ENCODE results near the gene AP4M1. TPM values are rescaled to one million over a fixed set of nuclear protein-coding genes. Genes with fewer than 3 reads are reported as not detected.

Gene AP4M1
- total and polyA plus RNA-seq, 4 donors, result 3.3 to 5.5 (median 4.8) TPM

DNA sequence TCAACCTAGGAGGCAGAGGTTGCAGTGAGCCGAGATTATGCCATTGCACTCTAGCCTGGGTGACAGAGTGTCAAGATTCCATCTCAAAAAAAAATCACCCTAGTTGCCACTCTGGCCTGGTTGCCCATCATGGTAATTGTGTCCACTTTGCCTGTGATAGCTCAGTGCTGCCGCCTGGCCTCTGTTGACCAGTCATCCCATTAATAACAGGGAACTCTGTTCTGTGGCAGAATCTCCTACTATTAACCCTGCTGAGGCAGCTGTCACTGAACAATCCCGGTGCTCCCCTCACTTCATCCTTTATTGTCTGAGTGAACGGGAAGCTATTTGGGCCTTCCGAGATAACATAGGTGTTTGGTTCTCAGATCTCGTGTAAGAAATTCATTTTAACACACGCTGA, 34.5 kb upstream of the AP4M1 start:
- Histone ChIP-seq H3K27me3 (ENCODE audit: control insufficient read depth in 4 of 4, insufficient read depth in 4 of 4, low read length in 3 of 4) (no peaks in the 10 kb centered on the region), H3K9ac (ENCODE audit: low read depth in 1 of 2, low read length in 2 of 2) (no peak overlapping the region), H3K36me3 (ENCODE audit: control insufficient read depth in 4 of 4, insufficient read depth in 3 of 4, low read depth in 1 of 4, low read length in 3 of 4) (peaks cover 5 to 40% (median 34%) of the 10 kb centered on the region in 4 donors), H3K9me3 (ENCODE audit: control insufficient read depth in 4 of 4, low read length in 3 of 4) (peaks cover 13 to 21% (median 14%) of the 10 kb centered on the region in 4 donors), H3K4me1 (ENCODE audit: control insufficient read depth in 4 of 4, insufficient read depth in 4 of 4, low read length in 3 of 4) (peaks cover 2 to 23% (median 14%) of the 10 kb centered on the region in 4 donors), H3K27ac (ENCODE audit: low read depth in 1 of 2, low read length in 2 of 2) (no peak overlapping the region), H3K4me3 (ENCODE audit: low read depth in 1 of 3, low read length in 3 of 3) (no peak overlapping the region)
- 89% methylated on average over 7 of the region's 7 CpGs for WGBS
- DNase-seq (ENCODE audit: low spot score), result no peak
- TF ChIP-seq RXRA (IDR thresholded peaks at IDR 0.05) (no peak), GABPA (IDR thresholded peaks at IDR 0.05 in 1 of 2, conservative IDR thresholded peaks at IDR 0.05 in 1 of 2) (no peak), HNF4G (IDR thresholded peaks at IDR 0.05) (no peak), SP1 (IDR thresholded peaks at IDR 0.05) (no peak), TAF1 (conservative IDR thresholded peaks at IDR 0.05) (no peak), NR2F2 (IDR thresholded peaks at IDR 0.05) (no peak), RAD21 (IDR thresholded peaks at IDR 0.05) (no peak), JUND (IDR thresholded peaks at IDR 0.05) (no peak), EGR1 (IDR thresholded peaks at IDR 0.05; ENCODE audit: low read depth in 2 of 2) (no peak), YY1 (IDR thresholded peaks at IDR 0.05) (no peak), HNF4A (conservative IDR thresholded peaks at IDR 0.05) (no peak), FOXA2 (IDR thresholded peaks at IDR 0.05) (no peak), FOXA1 (IDR thresholded peaks at IDR 0.05) (no peak)
- TF ChIP-seq, protein P1, sequence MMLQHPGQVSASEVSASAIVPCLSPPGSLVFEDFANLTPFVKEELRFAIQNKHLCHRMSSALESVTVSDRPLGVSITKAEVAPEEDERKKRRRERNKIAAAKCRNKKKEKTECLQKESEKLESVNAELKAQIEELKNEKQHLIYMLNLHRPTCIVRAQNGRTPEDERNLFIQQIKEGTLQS (IDR thresholded peaks at IDR 0.05), result no peak
- TF ChIP-seq, protein P2, sequence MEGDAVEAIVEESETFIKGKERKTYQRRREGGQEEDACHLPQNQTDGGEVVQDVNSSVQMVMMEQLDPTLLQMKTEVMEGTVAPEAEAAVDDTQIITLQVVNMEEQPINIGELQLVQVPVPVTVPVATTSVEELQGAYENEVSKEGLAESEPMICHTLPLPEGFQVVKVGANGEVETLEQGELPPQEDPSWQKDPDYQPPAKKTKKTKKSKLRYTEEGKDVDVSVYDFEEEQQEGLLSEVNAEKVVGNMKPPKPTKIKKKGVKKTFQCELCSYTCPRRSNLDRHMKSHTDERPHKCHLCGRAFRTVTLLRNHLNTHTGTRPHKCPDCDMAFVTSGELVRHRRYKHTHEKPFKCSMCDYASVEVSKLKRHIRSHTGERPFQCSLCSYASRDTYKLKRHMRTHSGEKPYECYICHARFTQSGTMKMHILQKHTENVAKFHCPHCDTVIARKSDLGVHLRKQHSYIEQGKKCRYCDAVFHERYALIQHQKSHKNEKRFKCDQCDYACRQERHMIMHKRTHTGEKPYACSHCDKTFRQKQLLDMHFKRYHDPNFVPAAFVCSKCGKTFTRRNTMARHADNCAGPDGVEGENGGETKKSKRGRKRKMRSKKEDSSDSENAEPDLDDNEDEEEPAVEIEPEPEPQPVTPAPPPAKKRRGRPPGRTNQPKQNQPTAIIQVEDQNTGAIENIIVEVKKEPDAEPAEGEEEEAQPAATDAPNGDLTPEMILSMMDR (IDR thresholded peaks at IDR 0.05; ENCODE audit: low read depth, low read length, missing input control), result no peak
- TF ChIP-seq, protein P3, sequence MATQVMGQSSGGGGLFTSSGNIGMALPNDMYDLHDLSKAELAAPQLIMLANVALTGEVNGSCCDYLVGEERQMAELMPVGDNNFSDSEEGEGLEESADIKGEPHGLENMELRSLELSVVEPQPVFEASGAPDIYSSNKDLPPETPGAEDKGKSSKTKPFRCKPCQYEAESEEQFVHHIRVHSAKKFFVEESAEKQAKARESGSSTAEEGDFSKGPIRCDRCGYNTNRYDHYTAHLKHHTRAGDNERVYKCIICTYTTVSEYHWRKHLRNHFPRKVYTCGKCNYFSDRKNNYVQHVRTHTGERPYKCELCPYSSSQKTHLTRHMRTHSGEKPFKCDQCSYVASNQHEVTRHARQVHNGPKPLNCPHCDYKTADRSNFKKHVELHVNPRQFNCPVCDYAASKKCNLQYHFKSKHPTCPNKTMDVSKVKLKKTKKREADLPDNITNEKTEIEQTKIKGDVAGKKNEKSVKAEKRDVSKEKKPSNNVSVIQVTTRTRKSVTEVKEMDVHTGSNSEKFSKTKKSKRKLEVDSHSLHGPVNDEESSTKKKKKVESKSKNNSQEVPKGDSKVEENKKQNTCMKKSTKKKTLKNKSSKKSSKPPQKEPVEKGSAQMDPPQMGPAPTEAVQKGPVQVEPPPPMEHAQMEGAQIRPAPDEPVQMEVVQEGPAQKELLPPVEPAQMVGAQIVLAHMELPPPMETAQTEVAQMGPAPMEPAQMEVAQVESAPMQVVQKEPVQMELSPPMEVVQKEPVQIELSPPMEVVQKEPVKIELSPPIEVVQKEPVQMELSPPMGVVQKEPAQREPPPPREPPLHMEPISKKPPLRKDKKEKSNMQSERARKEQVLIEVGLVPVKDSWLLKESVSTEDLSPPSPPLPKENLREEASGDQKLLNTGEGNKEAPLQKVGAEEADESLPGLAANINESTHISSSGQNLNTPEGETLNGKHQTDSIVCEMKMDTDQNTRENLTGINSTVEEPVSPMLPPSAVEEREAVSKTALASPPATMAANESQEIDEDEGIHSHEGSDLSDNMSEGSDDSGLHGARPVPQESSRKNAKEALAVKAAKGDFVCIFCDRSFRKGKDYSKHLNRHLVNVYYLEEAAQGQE (IDR thresholded peaks at IDR 0.05), result no peak
- TF ChIP-seq, protein P4, sequence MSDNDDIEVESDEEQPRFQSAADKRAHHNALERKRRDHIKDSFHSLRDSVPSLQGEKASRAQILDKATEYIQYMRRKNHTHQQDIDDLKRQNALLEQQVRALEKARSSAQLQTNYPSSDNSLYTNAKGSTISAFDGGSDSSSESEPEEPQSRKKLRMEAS (IDR thresholded peaks at IDR 0.05), result no peak
- TF ChIP-seq, protein P5, sequence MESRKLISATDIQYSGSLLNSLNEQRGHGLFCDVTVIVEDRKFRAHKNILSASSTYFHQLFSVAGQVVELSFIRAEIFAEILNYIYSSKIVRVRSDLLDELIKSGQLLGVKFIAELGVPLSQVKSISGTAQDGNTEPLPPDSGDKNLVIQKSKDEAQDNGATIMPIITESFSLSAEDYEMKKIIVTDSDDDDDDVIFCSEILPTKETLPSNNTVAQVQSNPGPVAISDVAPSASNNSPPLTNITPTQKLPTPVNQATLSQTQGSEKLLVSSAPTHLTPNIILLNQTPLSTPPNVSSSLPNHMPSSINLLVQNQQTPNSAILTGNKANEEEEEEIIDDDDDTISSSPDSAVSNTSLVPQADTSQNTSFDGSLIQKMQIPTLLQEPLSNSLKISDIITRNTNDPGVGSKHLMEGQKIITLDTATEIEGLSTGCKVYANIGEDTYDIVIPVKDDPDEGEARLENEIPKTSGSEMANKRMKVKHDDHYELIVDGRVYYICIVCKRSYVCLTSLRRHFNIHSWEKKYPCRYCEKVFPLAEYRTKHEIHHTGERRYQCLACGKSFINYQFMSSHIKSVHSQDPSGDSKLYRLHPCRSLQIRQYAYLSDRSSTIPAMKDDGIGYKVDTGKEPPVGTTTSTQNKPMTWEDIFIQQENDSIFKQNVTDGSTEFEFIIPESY (IDR thresholded peaks at IDR 0.05), result no peak
